ENCODE results near the gene COX15.
"Not testable (repeated sequence)": the region's sequence is repeated elsewhere in the genome, so short reads cannot be mapped to it uniquely, and the experiment has no call there.

The COX15 gene

GRCh38 chr10:99732033-99732842 lies at the start of gene COX15, which contains the start of gene CUTC:
Gene COX15, minus strand, starts transcription at chr10:99732127. Its CDS starts 78 bp downstream, at chr10:99732049.
Gene CUTC, plus strand, starts transcription at chr10:99732234. Its CDS starts 115 bp downstream, at chr10:99732349.
- peak; percentile 89 to 94 for DNase-seq

- DNase-seq: no peak
These were observed 47.4 kb upstream of the COX15 start for GRCh38 chr10:99779335-99779734.

- DNase-seq: no peak
These were observed 46.2 kb upstream of the COX15 start for GRCh38 chr10:99777918-99778714.

GRCh38 chr10:99775850-99776249 lies 43.9 kb upstream of the COX15 start:
- no peak for DNase-seq

- DNase-seq: no peak
These were observed 38.6 kb upstream of the COX15 start for GRCh38 chr10:99770408-99771045.

- DNase-seq: no peak
These were observed 37.8 kb upstream of the COX15 start for GRCh38 chr10:99769706-99770105.

GRCh38 chr10:99768556-99768955 lies 36.6 kb upstream of the COX15 start:
- DNase-seq: no peak

- DNase-seq: no peak
These were observed 36.0 kb upstream of the COX15 start for GRCh38 chr10:99767901-99768300.

- no peak for DNase-seq
These were observed 34.4 kb upstream of the COX15 start for GRCh38 chr10:99766302-99766681.

- no peak for DNase-seq
These were observed 33.9 kb upstream of the COX15 start for GRCh38 chr10:99765672-99766301.

GRCh38 chr10:99761365-99761764 lies 29.4 kb upstream of the COX15 start:
- no peak for DNase-seq

- no peak for DNase-seq
These were observed 28.4 kb upstream of the COX15 start for GRCh38 chr10:99760321-99760720.

GRCh38 chr10:99758211-99758891 lies 26.4 kb upstream of the COX15 start:
- DNase-seq: no peak

- DNase-seq: no peak
These were observed 24.2 kb upstream of the COX15 start for GRCh38 chr10:99756159-99756558.

- DNase-seq: no peak
These were observed 22.7 kb upstream of the COX15 start for GRCh38 chr10:99754670-99755069.

- no peak for DNase-seq
These were observed 18.7 kb upstream of the COX15 start for GRCh38 chr10:99750641-99751040.

GRCh38 chr10:99748823-99749451 lies 17.0 kb upstream of the COX15 start:
- DNase-seq: no peak

- not testable (repeated sequence) for DNase-seq
These were observed 14.2 kb upstream of the COX15 start for GRCh38 chr10:99746166-99746565.

- DNase-seq: no peak
These were observed 11.9 kb upstream of the COX15 start for GRCh38 chr10:99743841-99744240.

GRCh38 chr10:99742701-99743100 lies 10.8 kb upstream of the COX15 start:
- no peak for DNase-seq

- DNase-seq: no peak
These were observed 10.3 kb upstream of the COX15 start for GRCh38 chr10:99742254-99742653.

Data from stimulated activated CD4-positive, alpha-beta T cell treated with anti-CD3 and anti-CD28 coated beads, Interleukin-2, amount 100 ng/mL, for 48 hours (primary cell).